ENCODE data around the gene AOAH.

The AOAH gene

DNA sequence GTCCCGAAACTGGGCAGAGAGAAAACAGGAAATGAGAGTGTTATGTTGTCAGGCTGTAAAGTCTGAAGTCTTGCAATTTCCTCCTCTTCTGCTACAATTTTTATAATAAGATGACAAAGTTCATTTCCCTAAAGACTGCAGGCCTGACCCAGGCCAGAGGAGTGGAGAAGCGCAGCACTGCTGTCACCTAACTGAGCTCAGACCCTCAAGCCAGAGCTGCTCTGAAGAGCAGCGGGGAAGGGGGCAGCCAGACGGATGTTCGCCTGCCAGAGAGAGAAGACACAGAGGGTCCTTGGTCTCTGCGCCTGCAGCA lies 12.6 kb upstream of the AOAH start:
- Histone ChIP-seq H3K27me3 (replicated peaks; ENCODE audit: control insufficient read depth, insufficient read depth, low read length) (no peaks in the 10 kb centered on the region; the same call in 1 of the 2 replicates), H3K4me3 (replicated peaks; ENCODE audit: low read depth, low read length) (no peak overlapping the region), H3K36me3 (ENCODE audit: control insufficient read depth, insufficient read depth, low read length) (no peaks in the 10 kb centered on the region)
- peak; percentile 40 for DNase-seq (ENCODE audit: extremely low read depth, insufficient read length)
- TF ChIP-seq, protein P1, sequence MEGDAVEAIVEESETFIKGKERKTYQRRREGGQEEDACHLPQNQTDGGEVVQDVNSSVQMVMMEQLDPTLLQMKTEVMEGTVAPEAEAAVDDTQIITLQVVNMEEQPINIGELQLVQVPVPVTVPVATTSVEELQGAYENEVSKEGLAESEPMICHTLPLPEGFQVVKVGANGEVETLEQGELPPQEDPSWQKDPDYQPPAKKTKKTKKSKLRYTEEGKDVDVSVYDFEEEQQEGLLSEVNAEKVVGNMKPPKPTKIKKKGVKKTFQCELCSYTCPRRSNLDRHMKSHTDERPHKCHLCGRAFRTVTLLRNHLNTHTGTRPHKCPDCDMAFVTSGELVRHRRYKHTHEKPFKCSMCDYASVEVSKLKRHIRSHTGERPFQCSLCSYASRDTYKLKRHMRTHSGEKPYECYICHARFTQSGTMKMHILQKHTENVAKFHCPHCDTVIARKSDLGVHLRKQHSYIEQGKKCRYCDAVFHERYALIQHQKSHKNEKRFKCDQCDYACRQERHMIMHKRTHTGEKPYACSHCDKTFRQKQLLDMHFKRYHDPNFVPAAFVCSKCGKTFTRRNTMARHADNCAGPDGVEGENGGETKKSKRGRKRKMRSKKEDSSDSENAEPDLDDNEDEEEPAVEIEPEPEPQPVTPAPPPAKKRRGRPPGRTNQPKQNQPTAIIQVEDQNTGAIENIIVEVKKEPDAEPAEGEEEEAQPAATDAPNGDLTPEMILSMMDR (IDR thresholded peaks at IDR 0.05; ENCODE audit: insufficient read depth, low read length, poor library complexity, severe bottlenecking), result no peak

- DNase-seq (ENCODE audit: extremely low read depth, insufficient read length), result no peak
- no peaks in the 10 kb centered on the region; the same call in 1 of the 2 replicates for H3K27me3 ChIP-seq (replicated peaks; ENCODE audit: control insufficient read depth, insufficient read depth, low read length)
- TF ChIP-seq, protein P1 (IDR thresholded peaks at IDR 0.05; ENCODE audit: insufficient read depth, low read length, poor library complexity, severe bottlenecking), result no peak
- no peaks in the 10 kb centered on the region for H3K36me3 ChIP-seq (ENCODE audit: control insufficient read depth, insufficient read depth, low read length)
- H3K4me3 ChIP-seq (replicated peaks; ENCODE audit: low read depth, low read length), result no peak overlapping the region
Observed at GRCh38 chr7:36736090-36736898, 12.0 kb upstream of the AOAH start.

- H3K36me3 ChIP-seq (ENCODE audit: control insufficient read depth, insufficient read depth, low read length), result no peaks in the 10 kb centered on the region
- DNase-seq (ENCODE audit: extremely low read depth, insufficient read length), result no peak
- no peaks in the 10 kb centered on the region; the same call in 1 of the 2 replicates for H3K27me3 ChIP-seq (replicated peaks; ENCODE audit: control insufficient read depth, insufficient read depth, low read length)
- no peak overlapping the region for H3K4me3 ChIP-seq (replicated peaks; ENCODE audit: low read depth, low read length)
- TF ChIP-seq, protein P1 (IDR thresholded peaks at IDR 0.05; ENCODE audit: insufficient read depth, low read length, poor library complexity, severe bottlenecking), result no peak
Observed at GRCh38 chr7:36735172-36735571, 10.9 kb upstream of the AOAH start.

DNA sequence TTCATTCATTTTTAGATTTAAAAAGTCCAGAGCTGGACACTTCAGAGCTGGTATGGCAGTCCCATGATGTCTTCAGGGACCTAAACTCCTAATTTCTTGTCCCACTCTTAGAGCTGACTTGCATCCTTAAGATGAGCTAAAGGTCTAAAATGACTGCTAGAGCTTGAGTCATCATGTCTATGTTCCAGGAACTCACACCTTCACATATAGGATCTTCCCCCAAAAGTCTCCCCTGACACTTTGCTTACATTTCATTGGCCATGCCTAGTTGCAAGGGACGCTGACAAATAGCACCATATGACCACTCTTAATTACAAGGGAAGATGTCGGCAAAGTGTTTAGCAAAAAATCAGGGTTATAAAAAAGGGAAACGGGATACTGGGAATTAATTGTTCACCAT lies 10.4 kb upstream of the AOAH start:
- TF ChIP-seq, protein P1 (IDR thresholded peaks at IDR 0.05; ENCODE audit: insufficient read depth, low read length, poor library complexity, severe bottlenecking), result no peak
- DNase-seq (ENCODE audit: extremely low read depth, insufficient read length), result no peak

DNA sequence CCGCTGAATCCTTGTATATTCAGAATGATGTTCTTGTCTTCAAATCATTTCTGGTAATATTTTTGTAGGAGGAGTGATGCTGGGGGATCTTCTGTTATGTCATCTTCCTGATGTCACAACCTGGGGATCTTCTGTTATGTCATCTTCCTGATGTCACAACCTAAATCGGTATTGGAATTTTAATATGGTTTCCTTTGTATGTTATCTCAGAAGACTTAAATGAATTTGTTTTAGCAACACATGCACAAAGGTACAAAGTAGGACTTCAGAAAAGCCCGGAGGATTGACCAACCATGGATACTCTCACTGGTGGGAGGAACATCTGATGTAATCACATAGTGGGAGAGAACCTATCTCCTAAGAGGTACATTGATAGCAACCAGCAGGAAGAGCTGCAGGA lies 9.1 kb upstream of the AOAH start:
- no peak overlapping the region for H3K4me3 ChIP-seq (replicated peaks; ENCODE audit: low read depth, low read length)
- no peaks in the 10 kb centered on the region for H3K36me3 ChIP-seq (ENCODE audit: control insufficient read depth, insufficient read depth, low read length)
- H3K27me3 ChIP-seq (replicated peaks; ENCODE audit: control insufficient read depth, insufficient read depth, low read length), result no peaks in the 10 kb centered on the region
- DNase-seq (ENCODE audit: extremely low read depth, insufficient read length), result no peak
- TF ChIP-seq, protein P1 (IDR thresholded peaks at IDR 0.05; ENCODE audit: insufficient read depth, low read length, poor library complexity, severe bottlenecking), result no peak

More for the DNA sequence above, 10.4 kb upstream of the AOAH start:
- H3K27me3 ChIP-seq (replicated peaks; ENCODE audit: control insufficient read depth, insufficient read depth, low read length), result no peaks in the 10 kb centered on the region; the same call in 1 of the 2 replicates
- H3K4me3 ChIP-seq (replicated peaks; ENCODE audit: low read depth, low read length), result no peak overlapping the region
- no peaks in the 10 kb centered on the region for H3K36me3 ChIP-seq (ENCODE audit: control insufficient read depth, insufficient read depth, low read length)

Measured in GM06990 (cell line).